ENCODE measurements around the gene GATAD2B. TPM values are rescaled to one million over a fixed set of nuclear protein-coding genes. Genes with fewer than 3 reads are reported as not detected.

GATAD2B gene
- total and polyA plus RNA-seq, 2 of the 4 experiments (the other 2 are of a cell fraction): 3.8 to 6.2 TPM

- intact Hi-C loops (cut with micrococcal nuclease): loop anchor here (10.0 kb wide), 1 partner anchor 132 kb away; the partner anchor contains the start of gene GATAD2B
- CTCF ChIA-PET: no interaction called here
Observed at GRCh38 chr1:153792631-153793041, 130.1 kb downstream of the GATAD2B start.

More at GRCh38 chr1:153792631-153793041, 130.1 kb downstream of the GATAD2B start:
- no peak for TF ChIP-seq SMC3 (IDR thresholded peaks at IDR 0.05; ENCODE audit: low read depth, low read length)
- no peak for TF ChIP-seq CEBPB (IDR thresholded peaks at IDR 0.05; ENCODE audit: low read depth, low read length)
- TF ChIP-seq NFE2L2 (IDR thresholded peaks at IDR 0.05; ENCODE audit: low read depth, low read length): no peak
- no peak for TF ChIP-seq RCOR1 (IDR thresholded peaks at IDR 0.05; ENCODE audit: insufficient replicate concordance, low read length)
- TF ChIP-seq RFX5 (IDR thresholded peaks at IDR 0.05; ENCODE audit: low read depth, low read length): no peak
- no peak for TF ChIP-seq USF2 (IDR thresholded peaks at IDR 0.05; ENCODE audit: low read depth, low read length)
- no peak for TF ChIP-seq CHD1 (IDR thresholded peaks at IDR 0.05; ENCODE audit: low read depth, low read length)
- no peak for TF ChIP-seq BHLHE40 (IDR thresholded peaks at IDR 0.05; ENCODE audit: low read depth, low read length)
- no peak for TF ChIP-seq FOS (IDR thresholded peaks at IDR 0.05; ENCODE audit: low read depth, low read length)
- TF ChIP-seq POLR2A (IDR thresholded peaks at IDR 0.05; ENCODE audit: low read depth, low read length): no peak
- no peak for TF ChIP-seq RAD21 (IDR thresholded peaks at IDR 0.05; ENCODE audit: low read length)
- no peak for TF ChIP-seq ELK1 (IDR thresholded peaks at IDR 0.05; ENCODE audit: borderline replicate concordance, low read depth, low read length)
- TF ChIP-seq MAFK (IDR thresholded peaks at IDR 0.05; ENCODE audit: low read depth, low read length): no peak
- no TSS peak for BruUV-seq (replicated peaks)
- Histone ChIP-seq H3K4me2 (ENCODE audit: low read depth, low read length) (no peak overlapping the region), H2BK20ac (ENCODE audit: low read depth, low read length) (no peak overlapping the region), H2AK5ac (ENCODE audit: low read depth, low read length) (peak overlapping the region; percentile 81; the same call in 1 of the 2 replicates), H4K5ac (ENCODE audit: low read depth, low read length) (no peak overlapping the region), H3K9ac (ENCODE audit: low read depth, low read length) (no peak overlapping the region), H2BK15ac (ENCODE audit: low read depth, low read length) (peak overlapping the region; percentile 25; the same call in 1 of the 3 replicates), H2BK120ac (ENCODE audit: low read depth, low read length) (peak overlapping the region; percentile 24; the same call in 1 of the 2 replicates), H3K27me3 (ENCODE audit: control insufficient read depth, insufficient read depth, low read length) (no peaks in the 10 kb centered on the region), H2BK5ac (ENCODE audit: low read depth, low read length, poor library complexity, severe bottlenecking) (no peak overlapping the region), H2AK9ac (replicated peaks; ENCODE audit: low read depth, low read length, poor library complexity) (peak overlapping the region; percentile 26), H3K9me1 (ENCODE audit: insufficient read depth, low read length) (peaks cover 10% of the 10 kb centered on the region), H4K91ac (ENCODE audit: insufficient read depth, low read depth, low read length) (no peak overlapping the region; the same call in 1 of the 2 replicates), H3K79me1 (ENCODE audit: low read depth in 1 of 2, low read length in 2 of 2) (0 out of 4 replicates have a peak, but pooled peaks cover 0 to 3% of the 10 kb centered on the region in 2 experiments), H3K36me3 (ENCODE audit: control insufficient read depth, insufficient read depth, low read length) (no peaks in the 10 kb centered on the region), H3K27ac (ENCODE audit: insufficient read depth, low read length) (no peak overlapping the region), H3K56ac (ENCODE audit: extremely low read depth, insufficient read depth, low read length) (no peak overlapping the region), H3K14ac (replicated peaks; ENCODE audit: low read depth, low read length) (no peak overlapping the region), H3K18ac (ENCODE audit: low read depth, low read length) (no peak overlapping the region), H3K4ac (ENCODE audit: low read depth, low read length) (peak overlapping the region; percentile 43; the same call in 1 of the 2 replicates), H4K20me1 (ENCODE audit: insufficient read depth, low read length) (no peaks in the 10 kb centered on the region), H3K4me1 (ENCODE audit: control insufficient read depth, insufficient read depth, low read length) (peaks cover 11% of the 10 kb centered on the region), H3K4me3 (ENCODE audit: insufficient read depth, low read depth, low read length) (no peak overlapping the region), H3K23ac (ENCODE audit: low read depth, low read length) (no peak overlapping the region), H4K8ac (ENCODE audit: low read depth in 2 of 2, low read length in 2 of 2) (no peak overlapping the region), H2AFZ (replicated peaks; ENCODE audit: low read length, poor library complexity) (no peak overlapping the region), H3K9me3 (ENCODE audit: control insufficient read depth, insufficient read depth, low read length) (no peaks in the 10 kb centered on the region)
- 92% methylated on average over 7 of the region's 11 CpGs; no CpG with 5 or more reads in 1 of the 2 experiments for WGBS, 2 experiments (ENCODE audit: extremely low coverage in 2 of 2, insufficient read length in 1 of 2)
- no peak for ATAC-seq (ENCODE audit: low read depth)
- no peak for DNase-seq
- in situ Hi-C loops (cut with MboI; ENCODE audit: low sequenced_read_pairs): no loop called here
- POLR2A ChIA-PET (ENCODE audit: unreplicated experiment): no interaction called here
- dilution Hi-C loops (cut with HindIII; ENCODE audit: low sequenced_read_pairs, unreplicated experiment): no loop called here
